Right cardiac atrium (tissue), 5 donors: Measurements from ENCODE around the gene IMMT. TPM values are rescaled to one million over a fixed set of nuclear protein-coding genes. Genes with fewer than 3 reads are reported as not detected.

Experiments
- ATAC-seq, 2 donors: fragments of 200-7000 bp; cut with Tn5 transposase; one replicate each; pipeline versions ENCODE4 v1.8.0 to v1.9.1; 2020; ENCODE audit warnings: moderate library complexity in 2 of 2, mild to moderate bottlenecking in 1 of 2
- DNase-seq, 3 donors: peaks; one replicate each; pipeline ENCODE4 v3.0.0-alpha.2; 2020
- H3K27ac ChIP-seq: one replicate; pipeline ENCODE4 v1.5.1; 2013; ENCODE audit warnings: mild to moderate bottlenecking, low read length, control low read depth, moderate library complexity
- H3K27me3 ChIP-seq: one replicate; pipeline ENCODE4 v1.6.1; 2013; ENCODE audit not compliant: control insufficient read depth, insufficient read depth
- H3K4me1 ChIP-seq: one replicate; pipeline ENCODE4 v1.6.1; 2013; ENCODE audit warnings: low read length; ENCODE audit not compliant: control insufficient read depth, insufficient read depth
- H3K4me3 ChIP-seq: one replicate; pipeline ENCODE4 v1.5.1; 2013; ENCODE audit warnings: low read length, control low read depth
- H3K9me3 ChIP-seq: one replicate; pipeline ENCODE4 v1.6.1; 2013; ENCODE audit warnings: low read length; ENCODE audit not compliant: control insufficient read depth
- WGBS: extraction: QIAGEN DNeasy Blood & Tissue Kit; methylation state at CpG from one replicate; pipeline ENCODE4 v1.1.7; 2013; 5-methylcytosine and 5-hydroxymethylcytosine counted together
- intact Hi-C, 4 donors: fragments of 100-400 bp; cut with DNase I; formaldehyde crosslinking; loops; one replicate each; pipeline versions ENCODE4 v1.11.0 to v1.14.0; 2022 to 2023
- polyA plus RNA-seq: library from polyadenylated mRNA; stranded (reverse); fragments of 200-250 nt; gene quantifications from one replicate; pipeline ENCODE4 v1.2.3, GENCODE V29; 2013
- total RNA-seq, 4 donors: library from RNA; stranded (reverse); fragmentation: NEBNext Ultra II Directional; extraction: Animal tissue kit (Norgen Biotek cat#: 25700); gene quantifications; one replicate each; pipeline ENCODE4 v1.2.1, GENCODE V29; 2021
- donor health status: healthy with polysubstance abuse.
- donor health status: DM: no; HTN: yes; CAD: no.
- donor health status: DM: no; HTN: no; CAD: no.
- donor health status: DM: no; HTN: yes; CAD: no; lungs with severe emphysema.
- donor health status: DM: yes; HTN: yes; CAD: no.

Gene IMMT
- total and polyA plus RNA-seq, 5 donors: 132 to 204 (median 199) TPM

- H3K27ac ChIP-seq: no peak overlapping the region
- DNase-seq (no peak), ATAC-seq (no peak)
- H3K4me3 ChIP-seq: no peak overlapping the region
- H3K27me3 ChIP-seq: no peaks in the 10 kb centered on the region
- 87% methylated on average over 1 of the region's 1 CpG for WGBS
- no peaks in the 10 kb centered on the region for H3K9me3 ChIP-seq
- intact Hi-C loops: loop anchor here in 1 of 4 donors (10.0 kb wide), 1 partner anchor 51 kb away; no protein-coding TSS in a partner anchor
- no peaks in the 10 kb centered on the region for H3K4me1 ChIP-seq
These were observed 19.4 kb downstream of the IMMT start for GRCh38 chr2:86175828-86176227.

DNA sequence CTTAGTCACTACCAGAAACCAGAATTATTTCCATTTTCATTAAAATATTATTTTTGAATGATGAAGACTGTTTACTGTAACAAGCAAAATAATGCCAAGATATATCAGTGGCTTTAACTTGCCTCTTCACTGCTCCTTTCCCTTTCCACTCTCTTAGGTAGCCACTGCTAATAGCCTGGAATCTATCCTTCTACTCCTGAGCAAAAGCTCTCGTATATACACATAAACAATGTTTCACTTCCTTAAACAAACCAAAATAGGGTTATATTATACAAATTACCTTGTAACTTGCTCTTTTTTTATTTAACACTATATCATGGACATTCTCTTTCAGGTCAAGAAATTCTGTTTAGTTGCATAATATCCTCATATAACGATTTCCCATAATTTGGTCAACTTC, 20.8 kb downstream of the IMMT start:
- no peak for DNase-seq
- H3K4me3 ChIP-seq: no peak overlapping the region
- no peak for ATAC-seq
- no peak overlapping the region for H3K27ac ChIP-seq
- intact Hi-C loops: loop anchor here in 1 of 4 donors (10.0 kb wide), 1 partner anchor 50 kb away; no protein-coding TSS in a partner anchor
- H3K27me3 ChIP-seq: no peaks in the 10 kb centered on the region
- WGBS: 64% methylated on average over 2 of the region's 2 CpGs
- H3K4me1 ChIP-seq: no peaks in the 10 kb centered on the region
- no peaks in the 10 kb centered on the region for H3K9me3 ChIP-seq

DNA sequence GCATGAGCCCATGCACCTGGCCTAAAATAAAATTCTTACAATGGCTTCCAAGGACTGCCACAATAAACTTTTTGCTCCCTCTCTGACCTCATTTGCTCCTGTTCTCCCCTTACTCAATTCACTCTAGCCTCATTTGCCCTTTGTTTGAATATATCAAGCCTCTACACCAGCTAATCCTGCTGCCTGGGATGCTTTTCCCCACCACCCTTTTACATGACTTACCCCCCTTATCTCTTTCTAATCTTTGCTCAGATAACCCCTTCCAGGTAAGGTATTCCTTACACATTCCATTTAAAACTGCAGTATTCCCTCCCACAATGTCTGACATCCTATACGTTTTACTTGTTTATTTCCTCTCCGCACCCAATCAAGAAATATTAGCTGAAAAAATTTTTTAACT, 22.7 kb downstream of the IMMT start:
- no peak overlapping the region for H3K4me3 ChIP-seq
- no peak for ATAC-seq
- no peak for DNase-seq
- intact Hi-C loops: loop anchor here in 1 of 4 donors (10.0 kb wide), 1 partner anchor 48 kb away; no protein-coding TSS in a partner anchor
- WGBS: 93% methylated on average over 2 of the region's 2 CpGs
- no peaks in the 10 kb centered on the region for H3K4me1 ChIP-seq
- H3K9me3 ChIP-seq: no peaks in the 10 kb centered on the region
- H3K27me3 ChIP-seq: no peaks in the 10 kb centered on the region
- no peak overlapping the region for H3K27ac ChIP-seq

GRCh38 chr2:86171295-86171694, 24.0 kb downstream of the IMMT start:
- intact Hi-C loops: loop anchor here in 1 of 4 donors (10.0 kb wide), 1 partner anchor 46 kb away; no protein-coding TSS in a partner anchor
- 81% methylated on average over 3 of the region's 3 CpGs for WGBS

DNA sequence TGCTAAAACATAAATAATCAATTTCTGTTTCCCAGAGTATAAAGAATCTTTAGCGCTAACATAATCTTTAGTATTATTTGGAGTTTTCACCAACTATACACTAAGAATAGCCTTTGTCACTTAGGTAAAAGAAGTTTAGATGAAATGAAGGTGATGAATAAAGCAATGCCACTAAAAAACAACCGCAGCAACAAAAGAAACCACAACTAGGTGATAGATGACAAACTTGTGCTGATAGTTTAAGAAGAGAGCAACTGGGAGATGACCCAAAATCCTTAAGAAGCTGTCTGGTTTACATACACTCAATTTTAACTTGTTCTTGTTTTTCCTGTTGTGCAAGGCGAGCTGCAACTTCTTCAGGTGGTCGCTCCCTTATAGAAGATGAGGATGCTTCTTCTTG, 24.8 kb downstream of the IMMT start:
- Histone ChIP-seq H3K9me3 (no peaks in the 10 kb centered on the region), H3K4me3 (no peak overlapping the region), H3K27ac (no peak overlapping the region), H3K4me1 (no peaks in the 10 kb centered on the region), H3K27me3 (no peaks in the 10 kb centered on the region)
- no peak for ATAC-seq
- no peak for DNase-seq
- 99% methylated on average over 4 of the region's 4 CpGs for WGBS
- intact Hi-C loops: loop anchor here in 1 of 4 donors (10.0 kb wide), 1 partner anchor 46 kb away; no protein-coding TSS in a partner anchor

More at GRCh38 chr2:86171295-86171694, 24.0 kb downstream of the IMMT start:
- Histone ChIP-seq H3K9me3 (no peaks in the 10 kb centered on the region), H3K4me3 (no peak overlapping the region), H3K4me1 (no peaks in the 10 kb centered on the region), H3K27ac (no peak overlapping the region), H3K27me3 (no peaks in the 10 kb centered on the region)
- DNase-seq (no peak), ATAC-seq (no peak)

DNA sequence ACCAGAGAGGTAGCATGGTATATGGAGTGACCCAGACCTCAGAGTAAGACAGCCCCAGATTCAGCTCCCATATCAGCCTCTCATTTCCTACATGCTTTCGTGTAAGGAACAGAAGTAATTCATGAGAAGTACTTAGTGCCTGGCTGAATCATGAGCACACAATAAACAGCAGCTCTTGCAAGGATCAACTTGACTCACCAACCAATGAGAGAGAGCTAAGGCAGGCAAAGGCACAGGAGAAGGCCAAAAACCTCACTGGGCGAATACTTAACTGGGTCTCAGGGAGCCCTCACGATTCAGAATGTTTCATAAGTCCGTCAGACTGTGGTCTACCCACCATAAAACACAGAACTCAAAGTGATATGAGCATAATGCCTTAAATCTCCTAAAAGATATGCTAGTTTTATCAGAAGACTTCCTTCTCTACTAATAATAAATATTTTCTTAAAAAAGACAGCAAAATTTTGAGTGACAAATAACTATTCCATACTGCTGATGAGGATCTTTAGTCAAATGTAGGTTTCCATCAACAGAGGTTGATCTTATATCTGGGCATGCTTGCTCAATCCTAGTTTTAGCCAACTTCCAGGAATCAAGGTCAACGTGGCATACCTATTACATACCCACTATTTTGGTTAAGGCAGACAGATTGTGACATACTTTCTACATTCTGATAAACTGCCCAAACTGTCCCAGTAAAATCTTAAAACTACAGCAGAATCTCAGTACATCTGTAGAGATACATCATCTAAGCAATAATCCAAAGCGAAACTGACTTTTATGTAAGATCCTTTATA, 34.9 kb downstream of the IMMT start:
- DNase-seq (no peak), ATAC-seq (no peak)
- intact Hi-C loops: no loop called here
- no peak overlapping the region for H3K4me3 ChIP-seq
- no peaks in the 10 kb centered on the region for H3K4me1 ChIP-seq
- H3K27ac ChIP-seq: no peak overlapping the region
- H3K9me3 ChIP-seq: no peaks in the 10 kb centered on the region
- H3K27me3 ChIP-seq: no peaks in the 10 kb centered on the region
- WGBS: 92% methylated on average over 6 of the region's 6 CpGs

DNA sequence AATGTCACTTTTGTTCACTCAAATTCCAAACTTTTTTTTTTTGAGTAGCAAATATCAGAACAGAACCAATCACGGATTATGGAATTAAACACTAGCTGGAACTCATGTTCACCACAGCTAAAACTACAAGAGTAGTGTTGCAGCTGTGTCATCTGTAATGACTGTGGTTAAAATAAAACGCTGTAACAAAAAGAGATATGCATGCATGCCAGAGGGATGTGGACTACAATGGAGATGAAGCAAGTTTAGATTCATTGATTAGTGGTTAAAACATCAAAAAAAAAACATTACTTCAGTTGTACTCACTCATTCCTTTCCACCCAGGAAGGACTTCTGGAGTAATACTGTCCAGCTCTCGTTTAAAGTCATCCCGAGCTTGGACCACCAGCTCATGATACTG, 37.0 kb downstream of the IMMT start:
- DNase-seq (no peak), ATAC-seq (no peak)
- Histone ChIP-seq H3K9me3 (no peaks in the 10 kb centered on the region), H3K27me3 (no peaks in the 10 kb centered on the region), H3K4me1 (no peaks in the 10 kb centered on the region), H3K4me3 (no peak overlapping the region), H3K27ac (no peak overlapping the region)
- intact Hi-C loops: no loop called here
- 92% methylated on average over 4 of the region's 4 CpGs for WGBS

DNA sequence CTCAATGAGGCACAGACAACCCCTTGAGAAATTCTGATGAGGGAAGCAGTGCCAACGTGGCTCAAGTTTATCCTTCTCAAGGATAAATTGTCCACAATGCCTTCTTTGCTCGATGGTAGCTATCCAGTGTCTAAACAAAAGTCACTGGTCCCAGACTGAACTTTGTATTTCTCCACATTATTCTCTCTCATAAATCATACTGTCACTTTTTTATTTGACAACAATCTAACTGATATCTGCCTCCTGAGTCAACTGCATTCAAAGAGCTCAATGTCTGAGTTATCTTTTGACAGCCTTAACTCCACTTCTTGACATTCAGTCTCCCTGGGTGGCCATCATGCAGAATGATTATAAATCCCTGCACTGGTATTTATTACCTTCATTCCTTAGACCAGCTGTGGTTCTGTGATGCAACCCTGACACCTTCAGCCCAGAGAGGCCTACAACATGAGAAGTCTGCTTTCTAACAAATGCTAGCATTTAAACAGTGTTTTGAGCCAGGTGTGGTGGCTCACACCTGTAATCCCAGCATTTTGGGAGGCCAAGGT, 38.2 kb downstream of the IMMT start:
- Histone ChIP-seq H3K4me3 (no peak overlapping the region), H3K9me3 (no peaks in the 10 kb centered on the region), H3K27ac (no peak overlapping the region), H3K4me1 (no peaks in the 10 kb centered on the region), H3K27me3 (no peaks in the 10 kb centered on the region)
- no peak for DNase-seq
- 89% methylated on average over 2 of the region's 2 CpGs for WGBS
- intact Hi-C loops: no loop called here
- ATAC-seq: no peak

GRCh38 chr2:86150502-86150901, 44.8 kb downstream of the IMMT start:
- no peak overlapping the region for H3K4me3 ChIP-seq
- intact Hi-C loops: no loop called here
- no peak overlapping the region for H3K27ac ChIP-seq
- 95% methylated on average over 2 of the region's 2 CpGs for WGBS
- no peaks in the 10 kb centered on the region for H3K4me1 ChIP-seq
- DNase-seq (no peak), ATAC-seq (no peak)
- no peaks in the 10 kb centered on the region for H3K27me3 ChIP-seq
- no peaks in the 10 kb centered on the region for H3K9me3 ChIP-seq

DNA sequence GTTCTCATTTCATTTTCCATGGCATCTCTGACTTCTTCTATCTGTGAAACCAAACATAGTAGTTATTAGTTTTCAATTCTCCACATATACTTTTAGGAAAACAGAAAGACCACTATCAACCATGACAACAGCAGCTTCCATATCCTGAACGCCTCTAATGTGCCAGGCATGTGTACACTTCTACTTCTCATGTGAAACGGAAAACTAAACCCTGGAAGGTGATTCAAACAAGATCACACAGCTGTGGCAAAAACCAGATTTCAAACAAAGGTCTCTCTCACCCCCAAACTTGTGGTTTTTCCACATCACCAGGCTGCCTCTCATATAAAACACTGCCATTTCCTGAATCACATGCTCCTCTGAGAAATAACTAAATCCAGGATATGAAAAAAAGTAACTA, 47.5 kb downstream of the IMMT start:
- Histone ChIP-seq H3K9me3 (no peaks in the 10 kb centered on the region), H3K27me3 (no peaks in the 10 kb centered on the region), H3K27ac (no peak overlapping the region), H3K4me3 (no peak overlapping the region), H3K4me1 (no peaks in the 10 kb centered on the region)
- WGBS: 92% methylated on average over 2 of the region's 2 CpGs
- ATAC-seq (no peak), DNase-seq (no peak)
- intact Hi-C loops: no loop called here

DNA sequence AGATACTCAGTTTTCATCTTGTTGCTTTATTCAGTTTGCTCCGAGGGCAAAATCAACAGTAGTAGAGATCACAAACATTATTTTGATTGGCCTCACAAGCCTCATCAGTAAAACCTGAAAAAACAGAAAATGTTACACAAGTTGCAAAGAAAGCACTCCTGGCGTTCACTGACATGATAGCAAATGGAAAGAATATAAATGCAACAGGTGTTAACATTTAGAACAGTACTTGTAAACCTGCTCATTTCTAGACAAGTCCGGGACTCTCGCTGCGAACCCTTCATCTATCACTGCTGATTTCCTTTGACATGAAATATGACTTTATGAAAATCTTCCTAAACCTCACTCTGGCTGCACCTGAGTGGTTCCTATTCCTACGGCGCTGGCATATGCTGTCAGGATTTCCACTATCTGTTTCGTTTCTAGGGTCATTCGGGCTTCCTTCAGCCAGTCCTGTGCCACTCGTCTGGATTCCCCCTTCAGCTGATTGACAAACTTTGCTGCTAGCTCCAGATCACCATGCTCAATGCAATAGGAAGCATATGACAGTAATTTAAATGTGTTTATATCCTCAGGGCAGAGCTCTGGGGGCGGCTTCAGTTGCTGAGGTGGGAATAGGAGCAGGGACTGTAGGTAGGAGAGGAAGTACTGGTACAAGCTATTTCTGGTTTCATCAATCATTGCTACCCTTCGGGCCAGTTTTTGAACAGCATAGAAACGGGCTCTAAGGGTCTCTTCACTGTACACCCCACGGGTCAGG, 51.2 kb downstream of the IMMT start:
- H3K27ac ChIP-seq: no peak overlapping the region
- DNase-seq: no peak
- ATAC-seq: no peak
- H3K27me3 ChIP-seq: no peaks in the 10 kb centered on the region
- 87% methylated on average over 14 of the region's 14 CpGs for WGBS
- no peaks in the 10 kb centered on the region for H3K4me1 ChIP-seq
- intact Hi-C loops: no loop called here
- no peak overlapping the region for H3K4me3 ChIP-seq
- no peaks in the 10 kb centered on the region for H3K9me3 ChIP-seq
